Measurements from ENCODE around the gene NMT2. TPM values are rescaled to one million over a fixed set of nuclear protein-coding genes. Genes with fewer than 3 reads are reported as not detected.
A peak's percentile ranks its signal among the peaks of the same experiment; 100 is the strongest.

The NMT2 gene
- total RNA-seq, 2 experiments from 2014 or later = 0.72 to 0.82 TPM

DNA sequence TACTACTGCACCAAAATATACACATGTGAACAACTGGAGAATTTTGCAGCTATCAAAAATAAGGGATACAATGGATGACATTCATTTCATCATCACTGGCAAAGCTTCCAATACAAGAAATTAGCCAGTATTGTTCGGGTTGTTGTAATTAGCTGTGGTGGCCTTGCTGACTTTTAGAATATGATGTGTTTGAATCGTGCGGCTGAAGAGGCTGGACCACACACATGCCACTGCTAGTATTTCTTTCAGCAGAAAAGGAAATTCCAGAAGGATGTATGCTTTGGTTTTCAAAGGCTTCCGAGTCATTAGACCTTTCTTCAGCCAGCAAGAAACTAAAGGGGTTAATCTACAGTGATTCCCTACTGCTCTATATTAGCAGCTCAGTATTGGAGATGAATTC lies 54.7 kb downstream of the NMT2 start:
- intact Hi-C loops (cut with micrococcal nuclease; ENCODE audit: unreplicated experiment) = no loop called here
- no peaks in the 10 kb centered on the region for H3K4me1 ChIP-seq (ENCODE audit: insufficient read depth, low read length, poor library complexity, severe bottlenecking)
- H3K27ac ChIP-seq (ENCODE audit: low read depth, low read length, poor library complexity, severe bottlenecking) = no peak overlapping the region
- no peak overlapping the region for H2AFZ ChIP-seq (ENCODE audit: low read length)
- DNase-seq (ENCODE audit: low spot score) = no peak
- no peak overlapping the region for H3K4me2 ChIP-seq (ENCODE audit: low read length)
- no peak overlapping the region for H3K4me3 ChIP-seq (ENCODE audit: low read depth, low read length, poor library complexity, severe bottlenecking)
- H4K20me1 ChIP-seq (ENCODE audit: insufficient read depth, low read length) = no peaks in the 10 kb centered on the region
- POLR2A ChIA-PET = interaction anchor here (0.6 to 1.2 kb wide), 4 partner anchors 12 to 1048 kb away, joined by 3 read pairs; no protein-coding TSS in a partner anchor
- TF ChIP-seq, protein P1, sequence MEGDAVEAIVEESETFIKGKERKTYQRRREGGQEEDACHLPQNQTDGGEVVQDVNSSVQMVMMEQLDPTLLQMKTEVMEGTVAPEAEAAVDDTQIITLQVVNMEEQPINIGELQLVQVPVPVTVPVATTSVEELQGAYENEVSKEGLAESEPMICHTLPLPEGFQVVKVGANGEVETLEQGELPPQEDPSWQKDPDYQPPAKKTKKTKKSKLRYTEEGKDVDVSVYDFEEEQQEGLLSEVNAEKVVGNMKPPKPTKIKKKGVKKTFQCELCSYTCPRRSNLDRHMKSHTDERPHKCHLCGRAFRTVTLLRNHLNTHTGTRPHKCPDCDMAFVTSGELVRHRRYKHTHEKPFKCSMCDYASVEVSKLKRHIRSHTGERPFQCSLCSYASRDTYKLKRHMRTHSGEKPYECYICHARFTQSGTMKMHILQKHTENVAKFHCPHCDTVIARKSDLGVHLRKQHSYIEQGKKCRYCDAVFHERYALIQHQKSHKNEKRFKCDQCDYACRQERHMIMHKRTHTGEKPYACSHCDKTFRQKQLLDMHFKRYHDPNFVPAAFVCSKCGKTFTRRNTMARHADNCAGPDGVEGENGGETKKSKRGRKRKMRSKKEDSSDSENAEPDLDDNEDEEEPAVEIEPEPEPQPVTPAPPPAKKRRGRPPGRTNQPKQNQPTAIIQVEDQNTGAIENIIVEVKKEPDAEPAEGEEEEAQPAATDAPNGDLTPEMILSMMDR (conservative IDR thresholded peaks at IDR 0.05; ENCODE audit: low read length) = no peak
- TF ChIP-seq EZH2phosphoT487 (IDR thresholded peaks at IDR 0.05; ENCODE audit: borderline replicate concordance, low read depth, low read length) = no peak
- H3K9me3 ChIP-seq (ENCODE audit: low read length) = no peaks in the 10 kb centered on the region
- H3K9me2 ChIP-seq (ENCODE audit: insufficient read depth, low read length) = no peaks in the 10 kb centered on the region
- no peaks in the 10 kb centered on the region for H3K79me2 ChIP-seq (ENCODE audit: insufficient read depth, low read depth, low read length)
- CTCF ChIA-PET (ENCODE audit: unreplicated experiment) = interaction anchor here (0.7 kb wide), 1 partner anchor 12 kb away, joined by 3 read pairs; no protein-coding TSS in a partner anchor
- BruUV-seq (replicated peaks) = no TSS peak
- no peaks in the 10 kb centered on the region; the same call in 1 of the 2 replicates for H3K36me3 ChIP-seq (ENCODE audit: insufficient read depth, low read length)

DNA sequence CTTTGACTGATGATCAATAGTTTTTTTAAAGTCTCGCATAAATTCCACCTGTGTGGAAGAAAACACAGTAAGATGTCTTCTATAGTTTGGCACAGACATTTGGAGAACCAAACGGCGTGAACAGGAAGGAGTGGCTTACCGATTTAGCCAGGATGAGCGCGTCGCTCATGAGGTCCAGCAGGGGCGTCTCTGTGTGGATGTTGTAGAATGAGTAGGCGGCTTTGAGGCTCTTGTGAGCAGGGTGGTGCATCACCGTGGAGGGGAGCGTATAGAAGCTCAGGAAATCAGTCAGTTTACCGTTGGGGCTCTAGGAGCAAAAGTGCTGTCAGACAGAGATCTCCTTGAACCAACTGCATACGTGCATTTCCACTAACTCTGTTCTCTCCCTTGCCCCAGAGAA lies 55.8 kb downstream of the NMT2 start:
- ChIA-PET CTCF (ENCODE audit: unreplicated experiment) (interaction anchor here (0.6 kb wide), 1 partner anchor 56 kb away, joined by 3 read pairs; the partner anchor contains the start of gene NMT2), POLR2A (no interaction called here)
- Histone ChIP-seq H3K9me3 (ENCODE audit: low read length) (no peaks in the 10 kb centered on the region), H2AFZ (ENCODE audit: low read length) (no peak overlapping the region), H3K4me3 (ENCODE audit: low read depth, low read length, poor library complexity, severe bottlenecking) (no peak overlapping the region), H3K27ac (ENCODE audit: low read depth, low read length, poor library complexity, severe bottlenecking) (no peak overlapping the region), H3K4me2 (ENCODE audit: low read length) (no peak overlapping the region), H3K9me2 (ENCODE audit: insufficient read depth, low read length) (no peaks in the 10 kb centered on the region), H3K4me1 (ENCODE audit: insufficient read depth, low read length, poor library complexity, severe bottlenecking) (no peaks in the 10 kb centered on the region), H3K79me2 (ENCODE audit: insufficient read depth, low read depth, low read length) (no peaks in the 10 kb centered on the region), H4K20me1 (ENCODE audit: insufficient read depth, low read length) (no peaks in the 10 kb centered on the region), H3K36me3 (ENCODE audit: insufficient read depth, low read length) (peaks cover 7% of the 10 kb centered on the region)
- intact Hi-C loops (cut with micrococcal nuclease; ENCODE audit: unreplicated experiment) = no loop called here
- TF ChIP-seq EZH2phosphoT487 (IDR thresholded peaks at IDR 0.05; ENCODE audit: borderline replicate concordance, low read depth, low read length) = no peak
- TF ChIP-seq, protein P1 (conservative IDR thresholded peaks at IDR 0.05; ENCODE audit: low read length) = no peak
- no peak for DNase-seq (ENCODE audit: low spot score)
- BruUV-seq (replicated peaks) = no TSS peak

DNA sequence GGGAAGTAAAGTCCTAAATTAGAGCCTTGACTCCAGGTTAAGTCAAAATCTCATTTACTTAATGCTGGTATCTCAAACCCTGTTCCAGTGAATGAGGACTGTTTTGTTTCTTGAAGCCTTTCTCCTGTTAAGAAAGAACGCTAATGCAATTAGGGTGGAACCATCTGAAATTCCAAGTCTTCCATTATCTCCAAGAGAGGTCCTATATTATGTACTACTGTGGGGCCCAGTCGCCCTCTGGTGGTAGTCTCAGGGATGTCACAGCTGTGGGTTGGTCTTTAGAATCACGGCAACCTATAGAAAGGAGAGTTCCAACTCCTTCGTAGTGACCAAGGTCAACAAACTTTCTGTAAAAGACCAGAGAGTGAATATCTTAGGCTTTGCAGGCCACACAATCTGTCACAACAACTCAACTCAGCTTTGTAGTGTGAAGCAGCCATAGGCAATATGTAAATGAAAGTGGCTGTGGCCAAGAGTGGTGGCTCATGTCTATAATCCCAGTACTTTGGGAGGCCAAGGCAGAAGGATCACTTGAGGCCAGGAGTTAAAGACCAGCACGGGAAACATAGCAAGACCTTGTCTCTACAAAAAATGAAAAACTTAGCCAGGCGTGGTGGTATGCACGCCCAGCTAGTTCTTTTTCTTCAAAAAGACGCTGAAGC lies 62.0 kb downstream of the NMT2 start:
- TF ChIP-seq, protein P1 (conservative IDR thresholded peaks at IDR 0.05; ENCODE audit: low read length) = peak; percentile 99
- no peak for TF ChIP-seq EZH2phosphoT487 (IDR thresholded peaks at IDR 0.05; ENCODE audit: borderline replicate concordance, low read depth, low read length)
- ChIA-PET POLR2A (no interaction called here), CTCF (ENCODE audit: unreplicated experiment) (no interaction called here)
- no peak overlapping the region for H3K4me2 ChIP-seq (ENCODE audit: low read length)
- no TSS peak for BruUV-seq (replicated peaks)
- no peaks in the 10 kb centered on the region for H3K9me2 ChIP-seq (ENCODE audit: insufficient read depth, low read length)
- H3K9me3 ChIP-seq (ENCODE audit: low read length) = no peaks in the 10 kb centered on the region
- no peak overlapping the region for H3K27ac ChIP-seq (ENCODE audit: low read depth, low read length, poor library complexity, severe bottlenecking)
- peaks cover 66% of the 10 kb centered on the region for H3K36me3 ChIP-seq (ENCODE audit: insufficient read depth, low read length)
- H3K4me3 ChIP-seq (ENCODE audit: low read depth, low read length, poor library complexity, severe bottlenecking) = no peak overlapping the region
- no peaks in the 10 kb centered on the region for H3K4me1 ChIP-seq (ENCODE audit: insufficient read depth, low read length, poor library complexity, severe bottlenecking)
- H4K20me1 ChIP-seq (ENCODE audit: insufficient read depth, low read length) = no peaks in the 10 kb centered on the region; the same call in 1 of the 2 replicates
- peak; percentile 63 for DNase-seq (ENCODE audit: low spot score)
- H3K79me2 ChIP-seq (ENCODE audit: insufficient read depth, low read depth, low read length) = no peaks in the 10 kb centered on the region; the same call in 1 of the 2 replicates
- intact Hi-C loops (cut with micrococcal nuclease; ENCODE audit: unreplicated experiment) = loop anchor here (1.0 to 5.0 kb wide), 2 partner anchors 115 to 129 kb away; no protein-coding TSS in a partner anchor
- no peak overlapping the region for H2AFZ ChIP-seq (ENCODE audit: low read length)
